Ishikawa (cell line): ENCODE results near the gene STAT5A.

Experiments used
- CEBPB ChIP-seq: IDR thresholded peaks from 2 replicates; pipeline ENCODE4 v1.6.1; 2012
- CREB1 ChIP-seq: IDR thresholded peaks from 2 replicates; pipeline ENCODE4 v1.6.1; 2012; ENCODE audit warnings: low read depth
- EGR1 ChIP-seq: IDR thresholded peaks from 2 replicates; pipeline ENCODE4 v1.6.1; 2012
- EP300 ChIP-seq: IDR thresholded peaks from 2 replicates; pipeline ENCODE4 v1.6.1; 2012; ENCODE audit warnings: borderline replicate concordance
- FOXM1 ChIP-seq: IDR thresholded peaks from 2 replicates; pipeline ENCODE4 v1.6.1; 2012; ENCODE audit warnings: low read depth, borderline replicate concordance
- MAX ChIP-seq: IDR thresholded peaks from 2 replicates; pipeline ENCODE4 v1.6.1; 2012
- NFIC ChIP-seq: IDR thresholded peaks from 2 replicates; pipeline ENCODE4 v1.6.1; 2012
- RAD21 ChIP-seq: IDR thresholded peaks from 2 replicates; pipeline ENCODE4 v1.6.1; 2012; ENCODE audit warnings: low read depth
- REST ChIP-seq: IDR thresholded peaks from 2 replicates; pipeline ENCODE4 v1.6.1; 2012; ENCODE audit warnings: low read depth, mild to moderate bottlenecking
- TAF1 ChIP-seq: IDR thresholded peaks from 2 replicates; pipeline ENCODE4 v1.6.1; 2012; ENCODE audit warnings: low read depth, mild to moderate bottlenecking
- TCF12 ChIP-seq: IDR thresholded peaks from 2 replicates; pipeline ENCODE4 v1.6.1; 2012; ENCODE audit warnings: low read depth
- TEAD4 ChIP-seq: IDR thresholded peaks from 2 replicates; pipeline ENCODE4 v1.6.1; 2012
- USF1 ChIP-seq: IDR thresholded peaks from 2 replicates; pipeline ENCODE4 v1.6.1; 2012
- YY1 ChIP-seq: IDR thresholded peaks from 2 replicates; pipeline ENCODE4 v1.6.1; 2012; ENCODE audit warnings: low read depth
- ZBTB7A ChIP-seq: IDR thresholded peaks from 2 replicates; pipeline ENCODE4 v1.6.1; 2012; ENCODE audit warnings: low read depth

The STAT5A gene

GRCh38 chr17:42271779-42272035 lies 16.6 kb upstream of the STAT5A start:
- TF ChIP-seq REST: no peak
- TF ChIP-seq MAX: no peak
- TF ChIP-seq TCF12: no peak
- TF ChIP-seq YY1: no peak
- no peak for TF ChIP-seq RAD21
- no peak for TF ChIP-seq EP300
- no peak for TF ChIP-seq TEAD4
- TF ChIP-seq ZBTB7A: no peak
- no peak for TF ChIP-seq USF1
- TF ChIP-seq NFIC: no peak
- TF ChIP-seq CREB1: no peak
- no peak for TF ChIP-seq EGR1

- TF ChIP-seq TCF12: no peak
- no peak for TF ChIP-seq NFIC
- TF ChIP-seq CREB1: no peak
- TF ChIP-seq TAF1: no peak
- TF ChIP-seq CEBPB: no peak
- no peak for TF ChIP-seq USF1
- TF ChIP-seq YY1: no peak
- TF ChIP-seq EGR1: no peak
- no peak for TF ChIP-seq RAD21
- TF ChIP-seq ZBTB7A: no peak
- no peak for TF ChIP-seq REST
- no peak for TF ChIP-seq FOXM1
- TF ChIP-seq EP300: no peak
- TF ChIP-seq MAX: no peak
Observed at GRCh38 chr17:42272162-42272907, 16.0 kb upstream of the STAT5A start.

- TF ChIP-seq FOXM1 (no peak), EP300 (no peak), MAX (no peak), ZBTB7A (no peak), USF1 (no peak), CEBPB (no peak)
Observed at GRCh38 chr17:42273474-42274252, 14.6 kb upstream of the STAT5A start.

- no peak for TF ChIP-seq CEBPB
- no peak for TF ChIP-seq ZBTB7A
- no peak for TF ChIP-seq MAX
- TF ChIP-seq USF1: no peak
- TF ChIP-seq YY1: no peak
- TF ChIP-seq CREB1: no peak
- TF ChIP-seq REST: no peak
- TF ChIP-seq FOXM1: no peak
Observed at GRCh38 chr17:42274253-42274542, 14.1 kb upstream of the STAT5A start.
